Stimulated activated CD8-positive, alpha-beta memory T cell treated with anti-CD3 and anti-CD28 coated beads, Interleukin-2, amount 100 ng/mL, for 1 hour (primary cell): ENCODE measurements around the gene JPH4.

ENCODE experiments used
- DNase-seq, 2 donors: peaks; one replicate each; pipeline ENCODE4 v3.0.0-alpha.2; 2020; ENCODE audit warnings: low read depth in 2 of 2

The JPH4 gene

DNA sequence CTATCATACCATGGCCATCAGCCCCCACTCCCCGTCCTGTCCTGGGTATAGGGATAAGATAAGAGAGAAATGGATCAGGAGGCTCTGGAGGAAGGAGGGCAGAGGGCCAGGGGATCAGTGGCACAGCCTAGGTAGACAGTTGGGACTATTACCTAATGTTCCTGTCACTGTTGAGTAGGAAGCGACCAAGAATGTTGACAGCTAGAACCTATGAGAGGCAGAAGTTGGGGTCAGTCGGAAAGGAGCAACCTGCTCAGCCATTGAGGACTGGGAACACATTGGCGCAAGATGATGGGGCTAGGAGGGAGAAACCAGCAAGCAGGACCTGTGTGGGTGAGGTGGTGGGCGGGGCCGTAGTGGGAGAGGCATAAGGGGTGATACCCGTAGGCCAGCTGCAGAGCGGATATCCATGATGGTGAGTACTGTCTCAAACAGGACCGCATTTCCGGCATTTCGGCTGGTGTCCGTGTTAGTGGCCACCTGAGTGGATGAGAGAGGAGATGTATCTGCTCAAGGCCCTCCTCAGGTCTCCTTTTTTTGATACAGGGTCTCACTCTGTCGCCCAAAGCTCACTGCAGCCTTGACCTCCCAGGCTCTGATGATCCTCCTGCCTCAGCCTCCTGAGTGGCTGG is 14.3 kb downstream of the JPH4 start:
- DNase-seq = no peak

DNA sequence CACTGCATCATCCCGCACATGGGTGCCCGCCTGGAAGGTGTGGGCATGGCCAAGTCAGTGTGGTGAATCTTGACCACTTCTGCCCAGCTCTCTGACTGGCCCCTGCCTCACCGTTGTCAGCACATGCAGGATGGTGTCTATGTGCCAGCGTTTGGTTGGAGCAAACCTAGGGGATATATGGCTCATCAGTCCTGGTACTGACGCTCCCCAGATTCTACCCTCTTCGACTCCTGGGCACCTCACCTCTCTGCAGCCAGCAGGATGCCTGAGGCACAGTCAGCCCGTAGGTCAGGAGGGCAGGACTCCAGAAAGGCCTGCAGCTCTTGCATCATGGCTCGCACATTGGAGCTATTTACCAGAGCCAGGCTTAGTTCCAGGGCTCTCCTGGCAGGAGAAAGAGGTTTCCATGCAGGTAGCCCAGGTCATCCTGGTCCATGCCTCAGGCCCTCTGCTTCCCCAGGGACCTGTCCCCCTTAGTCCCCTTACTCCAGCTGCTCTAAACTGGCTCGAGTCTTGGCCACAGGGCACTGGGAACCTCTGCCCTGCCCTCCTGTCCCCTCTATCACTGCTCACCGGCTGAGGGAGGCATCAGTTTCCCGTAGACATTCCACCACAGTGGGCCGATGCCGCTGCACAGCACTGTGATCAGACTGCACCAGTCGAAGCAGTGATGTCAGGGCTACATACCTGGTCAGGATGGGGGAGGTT is 15.0 kb downstream of the JPH4 start:
- no peak for DNase-seq

DNA sequence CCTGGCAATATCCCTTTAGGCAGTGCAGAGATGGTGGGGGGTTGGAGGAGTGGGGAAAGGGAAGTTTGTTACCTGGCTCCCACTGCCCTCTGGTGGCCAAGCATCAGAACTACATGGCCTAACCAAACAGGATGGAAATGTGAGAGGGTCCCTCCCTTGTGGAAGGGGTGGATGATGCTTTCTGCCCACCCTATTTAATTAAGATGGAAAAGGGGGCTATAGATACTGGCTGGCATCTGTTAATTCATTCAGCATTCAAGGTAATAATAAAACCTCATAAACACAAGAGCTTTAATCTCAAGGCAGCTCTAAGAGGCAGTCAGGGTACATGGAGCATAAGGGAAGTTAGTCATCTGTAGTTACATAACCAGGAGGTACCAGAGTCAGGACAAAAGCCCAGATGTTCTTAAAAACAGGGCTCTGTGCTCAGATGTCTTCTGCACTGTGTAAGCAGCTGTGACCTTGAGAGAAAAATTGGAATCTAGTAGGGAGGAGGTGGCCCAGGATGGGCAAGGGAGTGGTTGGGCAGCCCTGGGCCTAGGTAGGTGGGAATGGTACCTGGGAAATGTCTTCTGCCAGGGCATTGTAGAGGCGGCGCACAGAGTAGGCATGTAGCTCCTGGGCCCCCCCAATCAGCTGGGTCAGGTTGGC is 15.6 kb downstream of the JPH4 start:
- DNase-seq = peak; percentile 23 to 39

DNA sequence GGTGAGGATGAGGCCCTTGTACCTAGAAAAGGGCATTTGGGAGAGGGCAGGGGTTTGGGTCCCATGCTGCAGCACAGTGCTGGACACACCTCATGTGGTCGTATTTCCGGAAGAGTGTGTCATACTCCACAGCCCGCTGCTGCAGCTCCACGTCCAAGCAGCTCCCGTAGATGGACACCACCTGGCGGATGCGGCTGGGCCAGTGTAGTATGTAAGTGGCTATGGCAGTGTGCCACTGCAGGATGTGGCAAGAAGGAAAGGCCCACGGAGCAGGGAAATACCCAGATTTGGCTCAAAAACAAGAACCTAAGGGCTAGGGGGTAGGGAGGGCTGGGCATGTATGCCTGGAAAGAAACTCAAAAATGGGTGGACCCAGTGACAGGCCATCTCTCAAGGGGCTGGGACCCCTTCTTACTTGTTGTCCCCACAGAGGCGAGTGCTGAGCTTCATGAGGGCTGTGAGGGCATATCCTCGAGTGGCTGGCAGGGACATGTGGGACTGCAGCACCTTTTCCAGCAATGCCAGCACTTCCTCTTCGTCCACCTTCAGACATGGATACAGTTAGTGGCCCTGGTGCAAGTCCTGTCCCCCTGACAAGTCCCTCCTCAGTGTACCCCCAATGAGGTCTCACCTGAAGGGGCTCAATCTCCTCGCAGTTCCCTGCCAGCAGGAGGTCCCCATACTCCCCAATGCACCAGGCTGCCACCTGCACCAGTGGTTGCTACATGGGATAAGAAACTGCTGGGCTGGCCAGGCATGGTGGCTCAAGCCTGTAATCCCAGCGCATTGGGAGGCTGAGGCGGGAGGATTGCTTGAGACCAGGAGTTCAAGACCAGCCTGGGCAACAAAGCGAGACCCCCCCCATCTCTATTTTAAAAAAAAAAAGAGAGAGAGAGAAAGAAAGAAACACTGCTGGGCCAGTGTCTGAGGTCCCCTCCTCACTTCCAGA is 16.4 kb downstream of the JPH4 start:
- no peak for DNase-seq

DNA sequence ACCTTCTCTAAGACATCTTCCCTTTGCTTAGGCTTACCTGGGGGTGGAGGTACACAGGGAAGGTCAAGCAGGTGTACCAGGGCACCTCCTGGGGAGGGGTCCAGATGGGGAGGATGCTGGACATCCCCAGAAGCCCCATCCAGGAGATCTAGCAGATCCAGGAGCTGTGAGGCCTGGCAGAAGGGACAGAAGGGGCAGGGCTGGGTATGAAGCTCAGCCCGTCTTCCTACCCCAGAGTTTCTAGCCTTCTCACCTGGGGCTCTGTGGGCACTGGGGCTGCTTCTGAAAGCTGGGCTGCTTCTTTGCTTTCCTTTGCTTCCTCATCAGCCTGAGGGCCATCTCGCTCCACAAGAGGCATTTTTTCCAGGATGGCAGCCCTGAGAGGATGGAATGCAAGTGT is 17.3 kb downstream of the JPH4 start:
- DNase-seq = no peak

DNA sequence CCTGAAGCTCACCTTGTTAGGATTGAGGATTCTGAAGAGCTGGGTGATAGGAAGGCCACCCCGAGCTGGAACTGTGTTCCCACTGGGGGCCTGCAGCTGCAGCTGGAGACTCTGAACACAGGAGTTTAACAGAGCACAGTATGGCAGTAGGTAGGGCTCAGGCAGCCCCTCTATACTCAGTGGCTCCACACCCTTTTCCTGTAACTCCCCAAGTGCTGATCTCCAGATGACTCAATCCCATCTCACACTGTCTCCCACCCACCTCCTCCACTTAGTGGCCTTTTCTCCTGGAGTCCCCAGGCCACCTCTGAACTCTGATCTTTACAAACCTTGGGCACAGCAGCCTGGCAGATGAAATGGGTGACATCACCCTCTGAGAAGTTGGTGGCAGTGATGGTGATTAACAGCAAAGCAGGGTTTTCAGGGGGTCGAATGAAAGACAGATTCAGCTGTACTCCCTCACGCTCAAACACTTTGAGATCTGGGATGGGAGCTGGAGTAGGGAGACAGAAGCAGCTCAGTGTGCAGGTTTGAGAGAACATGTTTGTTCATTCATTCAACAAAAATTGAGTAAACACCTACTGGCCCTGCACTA is 18.6 kb downstream of the JPH4 start:
- no peak for DNase-seq

DNA sequence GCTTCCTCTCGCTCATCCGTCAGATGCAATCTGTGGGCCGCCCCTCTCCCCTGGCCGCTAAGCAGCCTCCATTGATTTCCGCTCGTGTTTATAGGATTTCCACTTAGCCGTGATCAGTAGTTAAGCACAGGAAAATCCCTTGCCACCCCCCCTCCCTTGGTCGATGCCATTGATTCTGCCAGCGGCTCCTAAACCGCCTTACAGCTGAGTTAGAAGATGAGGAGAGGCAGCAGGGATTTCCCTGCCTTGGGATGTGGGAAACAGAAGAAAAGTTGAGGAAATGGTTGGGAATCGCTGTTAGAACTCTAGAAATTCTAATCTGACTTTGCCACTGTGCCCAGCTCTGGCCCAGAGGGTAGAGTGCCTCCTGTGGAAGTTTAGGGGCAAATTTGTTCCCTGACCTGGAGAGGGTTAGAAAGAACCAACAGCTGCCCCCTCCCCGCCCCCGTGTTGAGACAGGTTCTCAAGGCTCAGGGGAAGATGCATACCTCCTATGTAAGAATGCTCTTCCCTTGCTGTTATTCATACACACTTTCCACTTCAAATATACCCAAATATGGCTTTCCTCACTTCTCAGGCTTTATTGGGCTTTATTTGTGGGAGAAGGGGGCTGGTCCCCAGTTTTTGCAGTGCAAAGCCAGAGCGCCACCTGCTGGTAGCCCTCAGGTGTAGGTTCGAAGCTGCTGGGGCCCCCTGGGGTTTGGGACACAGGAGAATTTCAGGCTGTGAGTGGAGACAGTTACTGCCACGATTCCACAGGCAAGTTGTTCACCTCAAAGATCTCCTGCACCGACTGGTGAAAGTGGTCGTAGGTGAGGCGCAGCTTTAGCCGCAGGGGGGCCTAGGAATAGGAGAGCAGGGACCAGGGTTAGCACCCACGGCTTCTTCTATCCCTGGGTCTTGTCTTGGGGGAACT is 19.3 kb downstream of the JPH4 start:
- DNase-seq = peak; percentile 15 to 54

DNA sequence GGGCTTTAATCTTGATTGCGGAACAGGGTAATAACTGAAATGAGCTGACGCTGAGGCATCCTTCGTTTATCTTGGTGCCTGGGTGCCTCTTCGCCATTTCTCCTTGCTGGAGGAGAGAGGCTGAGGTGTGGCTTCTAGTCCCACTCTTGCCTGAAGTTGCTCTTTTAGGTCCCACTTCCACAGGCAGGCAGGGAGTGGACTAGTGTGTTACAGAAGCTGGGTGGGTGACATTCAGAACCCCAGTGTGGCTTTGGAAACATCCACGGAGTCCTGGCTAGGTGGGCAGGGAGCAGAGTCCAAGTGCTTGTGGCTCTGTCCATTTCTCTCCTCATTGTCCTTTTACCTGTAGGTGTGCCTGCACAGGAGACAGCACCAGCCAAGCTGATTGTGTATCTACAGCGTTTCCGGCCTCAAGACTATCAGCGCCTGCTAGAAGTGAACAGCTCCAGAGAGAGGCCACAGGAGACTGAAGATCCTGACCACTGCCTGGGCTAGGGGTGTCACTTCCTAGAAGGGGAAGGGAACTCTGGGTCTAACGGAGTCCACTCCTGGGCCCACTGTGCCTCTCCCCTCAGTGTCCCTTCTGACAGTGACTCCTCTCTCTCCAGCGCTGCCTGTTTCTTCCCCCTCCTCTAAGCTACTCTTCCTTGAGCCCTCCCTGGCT is 20.1 kb downstream of the JPH4 start:
- no peak for DNase-seq

DNA sequence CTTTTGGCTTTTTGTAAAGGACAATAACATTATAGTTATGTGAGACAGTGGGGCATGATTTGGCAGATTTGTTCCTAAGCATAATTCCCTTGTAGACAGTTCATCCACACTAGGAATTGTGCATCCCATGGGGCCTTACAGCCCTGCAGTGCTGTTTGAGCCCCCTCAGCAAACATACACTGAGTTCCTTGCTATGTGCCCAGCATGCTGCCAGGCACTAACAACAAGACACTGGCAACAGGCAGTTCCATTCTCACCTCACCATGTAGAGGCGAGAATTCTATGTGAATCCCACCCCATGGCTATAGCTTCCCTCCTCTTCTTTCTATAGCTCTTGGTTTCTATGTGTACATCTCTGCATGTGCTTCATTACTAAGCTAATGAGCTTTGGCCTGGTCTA is 20.6 kb downstream of the JPH4 start:
- DNase-seq = no peak

DNA sequence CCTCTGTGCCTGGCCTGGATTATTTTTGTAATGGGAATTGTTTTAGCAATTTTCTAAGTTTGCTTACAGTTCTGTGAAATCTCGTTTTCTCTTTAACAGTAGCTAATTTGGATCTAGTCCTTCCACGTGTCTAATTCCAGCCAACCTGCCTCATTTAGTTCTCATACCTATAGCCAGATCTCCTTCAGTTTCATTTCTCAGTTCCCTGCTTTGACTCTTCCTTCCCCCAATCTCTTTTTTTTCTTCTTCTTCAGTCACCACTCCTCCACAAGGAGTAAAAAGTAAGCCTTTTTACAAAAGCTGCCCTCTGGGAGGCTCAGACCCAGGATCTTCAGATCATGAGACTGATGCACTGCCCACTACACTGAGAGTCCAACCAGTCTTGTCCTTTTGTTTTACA is 21.1 kb downstream of the JPH4 start:
- DNase-seq = no peak

DNA sequence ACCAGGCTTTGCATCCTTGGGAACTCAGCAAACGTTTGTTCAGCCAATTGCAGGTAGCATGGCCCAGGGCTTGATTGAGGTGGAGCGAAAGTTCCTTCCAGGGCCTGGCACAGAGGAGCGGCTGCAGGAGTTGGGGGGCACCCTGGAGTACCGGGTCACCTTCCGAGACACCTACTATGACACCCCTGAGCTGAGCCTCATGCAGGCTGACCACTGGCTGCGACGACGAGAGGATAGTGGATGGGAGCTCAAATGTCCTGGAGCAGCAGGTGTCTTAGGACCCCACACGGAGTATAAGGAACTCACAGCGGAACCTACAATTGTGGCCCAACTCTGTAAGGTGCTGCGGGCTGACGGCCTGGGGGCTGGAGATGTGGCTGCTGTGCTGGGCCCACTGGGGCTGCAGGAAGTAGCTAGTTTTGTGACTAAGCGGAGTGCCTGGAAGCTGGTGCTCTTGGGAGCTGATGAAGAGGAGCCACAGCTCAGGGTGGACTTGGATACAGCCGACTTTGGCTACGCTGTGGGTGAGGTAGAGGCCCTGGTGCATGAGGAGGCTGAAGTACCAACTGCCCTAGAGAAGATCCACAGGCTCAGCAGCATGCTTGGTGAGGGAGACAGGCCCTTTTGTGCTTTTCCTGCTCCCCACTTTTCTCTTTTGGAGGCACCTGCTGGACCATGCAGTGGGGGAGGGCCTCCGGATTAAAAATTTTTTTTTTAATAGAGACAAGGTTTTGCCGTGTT is 21.7 kb downstream of the JPH4 start:
- DNase-seq = no peak

DNA sequence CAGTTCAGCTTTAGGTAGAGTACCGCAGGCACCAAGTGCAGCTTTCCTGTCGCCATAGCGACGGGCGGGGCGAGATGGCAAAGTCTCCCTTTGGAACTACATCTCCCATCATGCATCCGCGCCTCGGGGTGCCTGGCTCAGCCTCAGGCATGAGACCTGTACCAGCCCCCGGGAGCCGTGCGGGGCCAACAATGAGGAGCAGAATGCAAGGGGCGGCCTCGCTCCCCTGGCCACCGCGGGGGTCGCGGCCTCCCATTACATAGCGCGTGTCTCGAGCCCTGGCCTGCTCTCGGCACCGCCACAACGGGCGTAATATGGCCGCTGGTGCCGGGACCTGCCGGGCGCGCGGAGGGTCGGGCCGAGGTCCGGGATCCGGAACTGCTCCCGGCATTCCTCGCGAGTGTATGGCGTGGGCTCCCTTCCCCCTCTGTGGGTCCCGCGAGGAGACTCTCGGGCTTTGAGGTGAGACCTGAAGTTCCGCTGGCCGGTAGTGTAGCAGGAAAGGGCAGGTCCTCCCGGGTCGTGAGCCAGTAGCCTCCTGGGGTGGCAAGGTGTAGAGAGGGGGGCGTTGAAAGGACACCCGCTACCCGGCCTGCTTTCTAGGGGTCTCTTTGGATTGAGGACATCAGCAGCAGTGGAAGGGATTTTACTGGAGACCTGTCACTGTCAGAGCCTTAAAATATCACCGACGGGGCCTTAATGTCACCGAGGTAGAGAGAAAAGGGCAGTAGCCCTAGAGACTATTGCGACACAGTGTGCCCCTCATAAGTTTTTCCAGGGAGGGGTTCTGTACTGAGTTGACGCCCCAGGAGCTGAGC is 22.5 kb downstream of the JPH4 start, which contains the start of gene THTPA:
TSS of gene THTPA (plus strand) at position 390 of the 818 bp plus-strand sequence. CDS start 487 bp downstream, outside the sequence.
- DNase-seq = peak; percentile 84 to 87

DNA sequence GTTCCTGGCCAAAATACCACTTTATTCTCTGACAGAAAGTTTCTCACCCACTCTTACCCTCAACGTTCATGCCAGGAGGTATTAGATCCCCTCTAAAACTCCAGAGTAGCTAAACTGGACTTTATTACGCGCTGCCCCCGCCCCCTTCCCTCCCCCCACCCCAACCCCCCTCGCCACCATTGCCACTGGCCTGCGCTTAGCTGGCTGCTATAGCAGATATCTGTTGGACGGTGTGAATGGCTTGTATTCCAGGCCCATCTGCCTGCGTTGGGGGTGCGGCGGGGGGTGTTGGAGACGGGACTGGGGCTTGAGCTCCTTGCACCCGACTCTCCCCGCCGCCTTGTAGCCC is 23.1 kb downstream of the JPH4 start:
- no peak for DNase-seq

DNA sequence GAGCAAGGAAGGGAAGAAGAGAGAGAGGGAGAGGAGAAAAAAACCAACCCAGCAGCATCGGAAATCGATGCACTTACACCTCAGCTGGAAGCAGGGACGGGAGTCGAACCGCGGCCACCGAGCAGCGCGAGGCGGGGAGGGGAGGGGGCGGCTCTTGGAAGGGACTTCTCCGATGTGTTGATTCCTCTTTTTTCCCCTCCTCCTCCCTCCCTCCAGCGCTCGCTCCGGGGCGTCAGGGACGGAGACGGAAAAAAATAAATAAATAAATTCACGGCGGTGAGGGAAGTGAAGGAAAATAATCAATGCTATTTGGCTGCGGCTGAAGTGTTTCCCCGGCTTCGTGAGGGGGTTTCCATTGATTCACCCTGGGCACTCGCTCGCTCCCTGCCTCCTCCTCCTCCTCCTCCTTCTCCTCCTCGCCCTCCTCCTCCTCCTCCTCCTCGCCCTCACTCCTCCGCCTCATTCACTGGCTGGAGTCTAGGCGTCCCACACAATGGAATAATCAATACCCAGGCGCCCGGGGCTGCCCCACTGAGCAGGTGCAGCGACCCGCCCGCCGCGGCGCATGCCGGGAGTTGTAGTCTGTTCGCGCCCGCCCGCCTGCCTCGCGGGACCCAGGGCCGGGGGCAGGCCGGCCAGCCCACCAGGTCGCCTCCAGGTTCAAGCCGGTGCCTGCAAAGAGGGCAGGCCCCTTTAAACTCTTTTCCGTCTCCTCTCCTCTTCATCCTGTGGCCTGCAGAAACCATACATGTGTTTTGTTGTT is 27.1 kb downstream of the JPH4 start, which contains the start of gene ZFHX2:
TSS of gene ZFHX2 (minus strand) at position 500 of the 763 bp plus-strand sequence. CDS start 16,440 bp downstream, outside the sequence.
- DNase-seq = peak; percentile 38 to 39

DNA sequence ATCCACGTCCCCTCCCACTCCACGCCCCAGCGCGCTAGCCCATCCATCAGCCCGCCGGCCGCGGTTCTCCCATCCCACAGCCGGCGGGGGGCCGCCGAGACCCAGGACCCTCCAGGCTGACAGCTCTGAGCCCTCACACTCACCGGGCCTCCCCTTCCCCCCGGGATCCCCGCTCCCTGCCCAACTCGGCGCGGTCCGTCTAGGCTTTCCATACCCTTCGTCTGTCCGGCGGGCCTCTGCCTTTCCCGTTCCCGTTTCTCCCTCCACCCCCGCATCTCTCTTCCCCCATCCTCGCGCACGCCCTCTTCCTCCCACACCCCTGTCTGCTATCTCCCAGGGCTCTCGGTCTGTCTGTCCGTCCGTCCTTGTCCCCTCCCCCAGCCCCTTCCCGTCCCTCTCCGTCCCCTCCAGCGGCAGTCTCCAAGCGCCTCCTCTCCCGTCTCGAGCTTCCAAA is 27.8 kb downstream of the JPH4 start:
- DNase-seq = no peak

DNA sequence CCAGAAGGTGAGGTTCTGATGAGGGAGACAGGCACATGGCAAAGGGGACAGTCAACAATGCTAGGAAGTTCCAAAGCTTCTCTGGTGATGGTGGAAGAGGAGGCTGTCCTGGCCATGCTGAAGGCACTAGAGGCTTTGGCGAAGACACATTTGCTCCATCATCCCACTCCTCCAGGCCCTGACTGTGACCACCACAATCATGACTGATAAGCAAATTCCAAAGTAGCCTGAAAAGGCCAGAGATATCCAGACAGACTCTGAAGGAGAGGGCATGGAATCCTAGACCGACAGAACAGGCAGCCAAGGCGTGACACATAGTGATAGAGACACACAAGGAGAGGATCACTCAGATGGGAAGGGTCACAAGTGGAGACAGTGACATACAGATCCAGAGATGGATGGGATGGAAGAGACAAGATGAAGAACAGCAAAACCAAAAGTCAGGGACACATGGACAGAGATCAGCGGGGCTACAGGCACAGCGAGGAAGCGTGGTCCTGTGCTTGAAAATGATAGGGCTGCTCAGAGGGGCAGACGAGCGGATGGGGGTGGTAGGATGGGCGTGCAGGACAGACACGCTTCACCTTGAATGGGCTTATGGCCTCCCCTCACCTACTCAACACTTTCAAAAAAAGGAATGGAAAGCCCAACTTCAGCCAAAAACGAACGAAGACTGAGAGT is 28.3 kb downstream of the JPH4 start:
- no peak for DNase-seq
